HT-29 (cell line): Measurements from ENCODE around the gene TIPRL. TPM values are rescaled to one million over a fixed set of nuclear protein-coding genes. Genes with fewer than 3 reads are reported as not detected.

Experiments
- small RNA-seq: library from RNA; depleted of rRNA; stranded (forward); fragments of <200 nt; gene quantifications from one replicate; pipeline ENCODE3, GENCODE V24; 2014
- total RNA-seq: library from RNA; depleted of rRNA; stranded (reverse); fragments of >200 nt; shearing (Covaris generic); gene quantifications from 2 replicates; pipeline ENCODE4 v1.2.3, GENCODE V29; 2014; rRNA removed

Gene TIPRL
- total RNA-seq, 1 experiment from 2014 or later: 10.7 TPM

Small RNAs within 50 kb of the gene (small RNA-seq; reads per million reads assigned to genes)
- gene AL021397.1: not detected

Other genes with a start within 250 kb of the TIPRL start
- gene DCAF6, start 242.3 kb upstream of the TIPRL start, total RNA-seq: 20.4 and 23.2 TPM in 2 replicates
- gene MPC2, start 241.9 kb upstream of the TIPRL start, total RNA-seq: 52.3 and 57.7 TPM in 2 replicates
- 0.29 TPM in 1 of 2 replicates, not detected in the other for gene GPR161, start 42.0 kb upstream of the TIPRL start, total RNA-seq
- 15.8 and 15.9 TPM in 2 replicates for gene SFT2D2, start 47.0 kb downstream of the TIPRL start, total RNA-seq
- gene TBX19, start 101.9 kb downstream of the TIPRL start, total RNA-seq: 0.81 and 1.4 TPM in 2 replicates